PC-9 (cell line): ENCODE results near the gene CCDC9B. TPM values are rescaled to one million over a fixed set of nuclear protein-coding genes. Genes with fewer than 3 reads are reported as not detected.

Experiments
- BruUV-seq: library from RNA; stranded (reverse); fragments of 400-500 nt; replicated peaks from 2 replicates; lab custom pipeline; 2021; lab: Mats Ljungman, UMichigan
- CTCF ChIA-PET: fragments of 300-600 bp; sonication (Branson Sonifier 250); formaldehyde crosslinking; loops from one replicate; lab custom pipeline; 2022; ENCODE audit warnings: antibody characterized with exemption; lab: Charles Lee
- POLR2A ChIA-PET: fragments of 300-600 bp; sonication (Branson Sonifier 250); formaldehyde crosslinking; loops from one replicate; lab custom pipeline; 2022; ENCODE audit warnings: antibody characterized with exemption; ENCODE audit not compliant: unreplicated experiment; lab: Charles Lee
- DNase-seq, 2 experiments: peaks; one replicate each; pipeline versions ENCODE4 v3.0.0 to v3.0.0-alpha.2; 2015 to 2022; ENCODE audit warnings: mixed read lengths in 1 of 2
- H2AFZ ChIP-seq: fragments of 200-600 bp; sonication (generic); 2 replicates; pipeline ENCODE4 v1.8.1; 2017; ENCODE audit warnings: antibody characterized with exemption
- H3F3A ChIP-seq: fragments of 200-600 bp; sonication (generic); 2 replicates; pipeline ENCODE4 v1.8.1; 2017; ENCODE audit warnings: antibody characterized with exemption, mild to moderate bottlenecking, low read depth; ENCODE audit not compliant: insufficient read depth
- H3K27ac ChIP-seq: fragments of 200-600 bp; sonication (generic); 2 replicates; pipeline ENCODE4 v1.6.1; 2016; ENCODE audit warnings: mixed run types
- H3K27me3 ChIP-seq: fragments of 200-600 bp; sonication (generic); 2 replicates; pipeline ENCODE4 v1.6.1; 2016; ENCODE audit warnings: low read depth, mixed run types; ENCODE audit not compliant: insufficient read depth
- H3K36me3 ChIP-seq: fragments of 200-600 bp; sonication (generic); 2 replicates; pipeline ENCODE4 v1.6.1; 2016; ENCODE audit warnings: low read depth, mixed run types
- H3K4me1 ChIP-seq: fragments of 200-600 bp; sonication (generic); replicated peaks from 2 replicates; pipeline ENCODE4 v1.6.1; 2016; ENCODE audit warnings: mixed run types; ENCODE audit not compliant: insufficient read depth
- H3K4me2 ChIP-seq: fragments of 200-600 bp; sonication (generic); 2 replicates; pipeline ENCODE4 v1.6.1; 2017; ENCODE audit warnings: mixed run types
- H3K4me3 ChIP-seq: fragments of 200-600 bp; sonication (generic); 2 replicates; pipeline ENCODE4 v1.6.1; 2016; ENCODE audit warnings: mixed run types
- H3K79me2 ChIP-seq: fragments of 200-600 bp; sonication (generic); 2 replicates; pipeline ENCODE4 v1.6.1; 2017; ENCODE audit warnings: low read depth, mixed run types
- H3K9me2 ChIP-seq: fragments of 200-600 bp; sonication (generic); 2 replicates; pipeline ENCODE4 v1.8.1; 2017; ENCODE audit warnings: mild to moderate bottlenecking; ENCODE audit not compliant: insufficient read depth
- H3K9me3 ChIP-seq: fragments of 200-600 bp; sonication (generic); 2 replicates; pipeline ENCODE4 v1.8.1; 2016; ENCODE audit warnings: low read depth; ENCODE audit not compliant: insufficient read depth
- H4K20me1 ChIP-seq: fragments of 200-600 bp; sonication (generic); 2 replicates; pipeline ENCODE4 v1.8.1; 2017; ENCODE audit not compliant: insufficient read depth
- CTCF ChIP-seq: fragments of 200-600 bp; sonication (generic); conservative IDR thresholded peaks from 2 replicates; pipeline ENCODE4 v1.6.1; 2017; ENCODE audit warnings: mixed run types, antibody characterized with exemption, mild to moderate bottlenecking, moderate library complexity
- EZH2 ChIP-seq: fragments of 200-600 bp; sonication (generic); IDR thresholded peaks from 2 replicates; pipeline ENCODE4 v1.8.0; 2017; ENCODE audit warnings: antibody characterized with exemption, low read depth
- intact Hi-C: fragments of 100-400 bp; cut with micrococcal nuclease; formaldehyde crosslinking; loops from one replicate; pipeline ENCODE4 v1.10.0; 2022; ENCODE audit not compliant: unreplicated experiment
- total RNA-seq: library from RNA; stranded (reverse); gene quantifications from 2 replicates; pipeline ENCODE4 v1.2.3, GENCODE V29; 2021

The CCDC9B gene
- total RNA-seq, 1 experiment from 2014 or later: 141 TPM

DNA sequence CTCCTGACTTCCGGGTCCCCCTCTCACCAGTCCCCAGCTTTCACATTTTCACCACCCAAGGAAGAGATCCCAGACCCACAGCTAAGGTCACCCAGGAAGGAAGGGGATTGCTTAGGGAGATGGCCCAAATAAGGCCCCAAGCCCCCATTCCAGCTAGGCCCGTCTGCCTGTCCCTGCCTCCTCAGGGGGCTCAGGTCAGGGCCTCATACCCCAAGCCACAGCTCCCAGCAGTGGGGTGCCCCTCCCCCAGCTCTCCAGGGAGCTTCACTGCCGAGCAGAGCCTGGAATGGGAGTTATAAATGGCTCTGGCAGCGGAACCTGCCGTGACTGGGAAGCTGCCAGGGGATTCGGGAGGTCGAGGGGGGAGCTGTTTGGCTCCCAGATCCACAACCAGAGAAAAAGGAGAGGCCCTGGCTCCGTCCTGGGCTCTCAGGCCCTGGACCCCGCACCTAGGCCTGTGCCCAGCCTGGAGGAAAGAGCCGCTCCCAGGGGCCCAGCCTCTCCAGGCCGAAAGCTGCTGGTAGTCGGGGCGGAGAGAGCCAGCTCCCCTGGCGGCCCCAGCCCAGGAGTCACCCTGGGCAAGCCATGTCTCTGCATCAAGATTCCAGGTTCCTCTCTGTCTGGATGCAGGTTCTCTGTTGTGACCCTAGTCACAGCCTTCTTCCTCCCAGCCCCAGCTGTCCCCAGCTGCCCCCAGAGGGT lies 550 bp downstream of the CCDC9B start:
- H3K36me3 ChIP-seq: peaks cover 14% of the 10 kb centered on the region; the same call in 1 of the 2 replicates
- peak overlapping the region; percentile 91 for H3K27ac ChIP-seq
- CTCF ChIA-PET: interaction anchor here (1.1 to 2.6 kb wide), 3 partner anchors 12 to 61 kb away, joined by 3 to 8 read pairs (median 7); no protein-coding TSS in a partner anchor
- H3K4me1 ChIP-seq: peaks cover 72% of the 10 kb centered on the region
- intact Hi-C loops: no loop called here
- H2AFZ ChIP-seq: no peak overlapping the region
- TF ChIP-seq CTCF (no peak), EZH2 (no peak)
- H3K9me2 ChIP-seq: no peaks in the 10 kb centered on the region
- POLR2A ChIA-PET: interaction anchor here (0.7 kb wide), 1 partner anchor 255 kb away, joined by 4 read pairs; no protein-coding TSS in a partner anchor
- TSS peak; percentile 41 for BruUV-seq
- peaks cover 60% of the 10 kb centered on the region for H3F3A ChIP-seq
- peak overlapping the region; percentile 94 for H3K4me3 ChIP-seq
- no peaks in the 10 kb centered on the region for H4K20me1 ChIP-seq
- H3K79me2 ChIP-seq: peaks cover 53% of the 10 kb centered on the region
- no peaks in the 10 kb centered on the region for H3K9me3 ChIP-seq
- peak overlapping the region; percentile 90 for H3K4me2 ChIP-seq
- no peak for DNase-seq
- H3K27me3 ChIP-seq: no peaks in the 10 kb centered on the region

DNA sequence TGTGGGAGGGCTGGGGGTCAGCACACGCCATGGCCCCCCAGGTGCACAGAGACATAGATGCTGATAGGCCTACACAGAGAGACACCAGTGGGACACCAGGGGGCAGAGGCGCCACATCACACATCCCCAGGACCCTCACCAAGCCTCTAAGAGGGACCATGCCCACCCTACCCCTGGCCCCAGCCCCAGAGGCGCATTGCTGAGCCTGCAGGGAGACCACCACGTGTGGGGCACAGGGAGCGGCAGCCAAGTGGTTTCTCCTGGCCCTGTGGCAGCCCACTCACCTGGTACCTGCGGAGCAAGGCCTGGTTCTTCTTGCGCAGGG lies 1.2 kb downstream of the CCDC9B start:
- Histone ChIP-seq H3K27me3 (no peaks in the 10 kb centered on the region), H3K4me1 (peaks cover 67% of the 10 kb centered on the region), H2AFZ (no peak overlapping the region), H3K9me2 (no peaks in the 10 kb centered on the region), H3K36me3 (peaks cover 14% of the 10 kb centered on the region; the same call in 1 of the 2 replicates), H3K27ac (peak overlapping the region; percentile 91), H3K4me2 (peak overlapping the region; percentile 90), H3F3A (peaks cover 64% of the 10 kb centered on the region), H3K9me3 (no peaks in the 10 kb centered on the region), H3K79me2 (peaks cover 53% of the 10 kb centered on the region), H3K4me3 (peak overlapping the region; percentile 94), H4K20me1 (no peaks in the 10 kb centered on the region)
- CTCF ChIA-PET: interaction anchor here (0.7 to 2.6 kb wide), 4 partner anchors 8 to 122 kb away, joined by 3 to 8 read pairs (median 5); no protein-coding TSS in a partner anchor
- BruUV-seq: no TSS peak
- POLR2A ChIA-PET: interaction anchor here (0.6 kb wide), 1 partner anchor 225 kb away, joined by 3 read pairs; no protein-coding TSS in a partner anchor
- intact Hi-C loops: loop anchor here (1.0 to 2.0 kb wide), 3 partner anchors 29 to 82 kb away; no protein-coding TSS in a partner anchor
- TF ChIP-seq CTCF (peak; percentile 39; the same call in 1 of the 2 replicates), EZH2 (no peak)
- DNase-seq: no peak

- Histone ChIP-seq H3K4me3 (peak overlapping the region; percentile 94), H3K27me3 (no peaks in the 10 kb centered on the region), H3K9me2 (no peaks in the 10 kb centered on the region), H3K36me3 (peaks cover 14% of the 10 kb centered on the region; the same call in 1 of the 2 replicates), H3K27ac (peak overlapping the region; percentile 91), H3K79me2 (peaks cover 53% of the 10 kb centered on the region), H3K4me2 (peak overlapping the region; percentile 90), H3K9me3 (no peaks in the 10 kb centered on the region), H3F3A (peaks cover 64% of the 10 kb centered on the region), H4K20me1 (0 out of 2 replicates have a peak, but pooled peaks cover 1% of the 10 kb centered on the region), H3K4me1 (peaks cover 62% of the 10 kb centered on the region), H2AFZ (no peak overlapping the region)
- ChIA-PET CTCF (interaction anchor here (0.6 to 2.6 kb wide), 6 partner anchors 9 to 122 kb away, joined by 3 to 8 read pairs (median 4); no protein-coding TSS in a partner anchor), POLR2A (interaction anchor here (0.5 to 0.6 kb wide), 5 partner anchors 9 to 557 kb away, joined by 3 to 6 read pairs (median 3); partner anchors contain the start of gene FSIP1)
- TSS peak; percentile 93 for BruUV-seq
- TF ChIP-seq EZH2 (no peak), CTCF (no peak)
- intact Hi-C loops: loop anchor here (1.0 to 2.0 kb wide), 3 partner anchors 29 to 82 kb away; no protein-coding TSS in a partner anchor
- DNase-seq: peak; percentile 95
These were observed 1.7 kb downstream of the CCDC9B start for GRCh38 chr15:40338921-40339620.
